ENCODE results near the gene ACOXL.

DNA sequence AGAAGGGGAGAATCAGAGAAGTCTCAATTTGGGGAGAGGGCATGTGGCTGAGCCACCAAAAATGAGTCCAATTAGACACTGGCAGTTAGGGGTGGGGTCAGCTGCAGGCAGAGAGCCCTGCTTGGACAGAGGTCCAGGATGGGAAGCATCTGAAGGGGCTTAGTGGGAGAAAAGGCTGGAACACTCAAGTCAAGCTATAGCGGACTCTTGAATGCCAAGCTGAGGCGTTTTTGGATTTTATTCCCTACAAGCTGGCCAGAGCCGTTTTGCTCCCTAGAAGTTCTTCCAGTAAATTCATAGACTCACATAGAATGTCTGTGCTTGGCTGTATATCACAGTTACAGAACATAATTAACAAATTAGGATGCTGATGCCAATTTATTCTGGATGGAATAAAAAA is 172.8 kb downstream of the ACOXL start:
- TF ChIP-seq POLR2A (IDR thresholded peaks at IDR 0.05; ENCODE audit: low read depth, low read length) = no peak
- TF ChIP-seq POU2F2 (IDR thresholded peaks at IDR 0.05; ENCODE audit: low read depth, low read length) = no peak
- TF ChIP-seq SPI1 (IDR thresholded peaks at IDR 0.05; ENCODE audit: low read depth, low read length) = no peak
- no peak for TF ChIP-seq POLR2AphosphoS5 (IDR thresholded peaks at IDR 0.05; ENCODE audit: low read depth, low read length)
- TF ChIP-seq PAX5 (IDR thresholded peaks at IDR 0.05; ENCODE audit: insufficient read depth, low read length, severe bottlenecking) = no peak
- TF ChIP-seq TAF1 (IDR thresholded peaks at IDR 0.05; ENCODE audit: low read depth, low read length) = no peak
